ENCODE measurements around the gene POLE2. TPM values are rescaled to one million over a fixed set of nuclear protein-coding genes. Genes with fewer than 3 reads are reported as not detected.

The POLE2 gene
- total RNA-seq, 1 donor = 17.3 TPM

DNA sequence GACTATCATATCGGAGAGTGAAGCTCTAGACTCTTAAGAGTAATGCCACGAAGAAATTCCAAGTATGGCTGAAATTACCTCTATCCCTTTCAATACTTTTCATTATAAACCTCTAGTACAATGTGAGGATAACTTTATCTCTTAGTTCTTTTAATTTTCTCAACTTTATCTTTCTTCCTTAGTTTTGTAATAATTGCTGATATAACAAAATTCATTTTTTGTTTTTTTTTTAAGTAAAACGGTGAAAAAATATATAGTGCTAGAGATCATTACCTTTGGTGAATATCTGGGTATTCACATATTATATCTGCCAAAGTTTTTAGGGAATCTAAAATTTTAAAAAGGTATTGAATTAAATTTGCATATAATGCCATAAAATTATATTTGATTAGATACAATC is 33.5 kb downstream of the POLE2 start:
- DNase-seq (ENCODE audit: low read depth) = no peak
- no peak overlapping the region for H3K4me3 ChIP-seq (ENCODE audit: low read depth, low read length)

DNA sequence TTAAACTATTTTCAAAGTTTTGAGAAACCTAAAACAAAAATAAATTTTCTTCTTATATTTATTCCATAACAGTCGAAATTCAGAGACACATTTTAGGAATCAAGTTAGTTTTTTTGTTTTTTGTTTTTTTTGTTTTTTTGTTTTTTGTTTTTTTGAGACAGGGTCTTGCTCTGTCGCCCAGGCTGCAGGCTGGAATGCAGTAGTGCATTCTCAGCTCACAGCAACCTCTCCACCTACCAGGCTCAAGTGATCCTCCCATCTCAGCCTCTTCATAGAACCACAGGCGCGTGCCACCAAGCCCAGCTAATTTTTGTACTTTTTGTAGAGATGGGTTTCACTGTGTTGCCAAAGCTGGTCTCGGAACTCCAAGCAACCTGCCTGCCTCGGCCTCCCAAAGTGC is 34.5 kb downstream of the POLE2 start:
- no peak overlapping the region for H3K4me3 ChIP-seq (ENCODE audit: low read depth, low read length)
- TF ChIP-seq, protein P1, sequence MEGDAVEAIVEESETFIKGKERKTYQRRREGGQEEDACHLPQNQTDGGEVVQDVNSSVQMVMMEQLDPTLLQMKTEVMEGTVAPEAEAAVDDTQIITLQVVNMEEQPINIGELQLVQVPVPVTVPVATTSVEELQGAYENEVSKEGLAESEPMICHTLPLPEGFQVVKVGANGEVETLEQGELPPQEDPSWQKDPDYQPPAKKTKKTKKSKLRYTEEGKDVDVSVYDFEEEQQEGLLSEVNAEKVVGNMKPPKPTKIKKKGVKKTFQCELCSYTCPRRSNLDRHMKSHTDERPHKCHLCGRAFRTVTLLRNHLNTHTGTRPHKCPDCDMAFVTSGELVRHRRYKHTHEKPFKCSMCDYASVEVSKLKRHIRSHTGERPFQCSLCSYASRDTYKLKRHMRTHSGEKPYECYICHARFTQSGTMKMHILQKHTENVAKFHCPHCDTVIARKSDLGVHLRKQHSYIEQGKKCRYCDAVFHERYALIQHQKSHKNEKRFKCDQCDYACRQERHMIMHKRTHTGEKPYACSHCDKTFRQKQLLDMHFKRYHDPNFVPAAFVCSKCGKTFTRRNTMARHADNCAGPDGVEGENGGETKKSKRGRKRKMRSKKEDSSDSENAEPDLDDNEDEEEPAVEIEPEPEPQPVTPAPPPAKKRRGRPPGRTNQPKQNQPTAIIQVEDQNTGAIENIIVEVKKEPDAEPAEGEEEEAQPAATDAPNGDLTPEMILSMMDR (IDR thresholded peaks at IDR 0.05; ENCODE audit: insufficient read depth, low read depth, low read length) = no peak
- DNase-seq (ENCODE audit: low read depth) = no peak

More for the DNA sequence above, 33.5 kb downstream of the POLE2 start:
- TF ChIP-seq, protein P1 (IDR thresholded peaks at IDR 0.05; ENCODE audit: insufficient read depth, low read depth, low read length) = no peak

DNA sequence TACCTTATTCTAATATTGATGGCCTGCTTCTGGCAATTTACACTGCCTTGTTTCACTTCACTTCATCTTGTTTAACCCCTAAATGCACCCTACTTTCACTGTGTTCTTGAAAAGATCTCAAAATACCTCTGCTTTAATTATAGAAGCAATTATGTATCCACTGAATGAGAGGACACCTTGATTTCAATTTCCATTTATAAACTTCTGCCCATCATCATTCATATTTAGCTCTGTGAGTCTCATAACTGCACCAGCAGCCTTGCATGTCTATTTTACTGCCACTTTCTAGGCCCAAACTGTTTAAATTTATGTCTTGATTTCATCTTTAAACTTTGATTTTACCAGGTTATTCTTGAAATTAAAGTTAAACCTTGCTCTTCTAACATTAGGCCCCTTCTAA is 45.9 kb downstream of the POLE2 start:
- H3K4me3 ChIP-seq (ENCODE audit: low read depth, low read length) = peak overlapping the region; percentile 10
- DNase-seq (ENCODE audit: low read depth) = no peak
- TF ChIP-seq, protein P1 (IDR thresholded peaks at IDR 0.05; ENCODE audit: insufficient read depth, low read depth, low read length) = no peak

DNA sequence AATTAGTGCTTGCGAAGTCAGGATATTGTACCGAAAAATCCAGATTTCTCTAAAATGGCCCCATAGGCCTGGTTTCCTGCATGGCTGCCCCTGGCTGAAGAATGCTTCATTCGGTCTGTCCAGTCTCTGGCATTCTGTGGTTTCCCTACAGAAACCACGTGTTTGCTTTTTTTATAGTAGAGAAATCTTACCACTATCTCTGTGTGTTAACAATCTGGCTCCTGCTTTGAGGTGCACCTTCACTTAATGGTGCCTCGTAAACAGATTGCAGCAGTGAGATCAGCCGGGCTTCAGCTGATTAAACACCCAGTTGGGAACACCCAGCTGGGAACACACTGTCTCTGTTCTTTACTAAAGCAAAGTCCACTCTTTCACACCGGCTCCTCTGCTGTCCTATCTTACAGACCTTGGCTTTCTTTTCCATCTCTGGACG is 46.3 kb downstream of the POLE2 start:
- DNase-seq (ENCODE audit: low read depth) = peak; percentile 91

DNA sequence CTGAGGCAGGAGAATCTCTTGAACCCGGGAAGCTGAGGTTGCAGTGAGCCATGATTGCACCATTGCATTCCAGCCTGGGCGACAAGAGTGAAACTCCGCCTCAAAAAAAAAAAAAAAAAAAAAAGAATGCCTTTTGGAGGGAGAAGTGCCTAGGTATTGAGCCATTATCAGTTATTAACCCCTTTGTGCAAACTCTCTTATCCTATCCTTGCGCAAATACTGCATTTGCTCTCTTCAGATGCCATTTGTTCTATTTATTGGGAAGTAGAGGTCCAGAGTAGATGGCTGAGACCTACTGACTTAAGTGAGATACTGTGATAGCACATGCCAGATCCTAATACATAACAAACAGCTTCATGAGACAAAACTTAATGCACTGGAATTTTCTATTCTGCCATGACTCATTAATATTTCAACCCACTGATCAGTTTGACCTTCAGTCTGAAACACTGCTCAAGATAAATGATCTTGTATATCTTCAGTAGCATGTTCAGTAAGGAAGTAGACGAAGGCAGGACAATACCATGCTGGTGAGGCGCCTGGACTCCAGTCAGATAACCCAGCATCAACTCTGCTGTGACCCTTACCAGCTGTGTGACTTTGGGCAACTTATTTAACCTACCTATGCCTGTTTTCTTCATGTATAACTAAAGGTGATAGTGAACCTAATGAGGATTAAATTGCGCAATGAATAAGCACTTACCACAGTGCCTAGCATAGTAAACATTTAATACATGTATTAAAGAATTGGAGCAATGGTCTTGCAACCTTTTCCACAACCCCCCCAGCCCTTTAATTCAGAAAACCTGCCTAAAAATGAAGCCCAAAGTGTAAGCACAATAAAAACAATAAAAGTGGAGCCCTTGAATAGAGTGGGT is 47.2 kb downstream of the POLE2 start:
- DNase-seq (ENCODE audit: low read depth) = no peak
- H3K4me3 ChIP-seq (ENCODE audit: low read depth, low read length) = no peak overlapping the region
- TF ChIP-seq, protein P1 (IDR thresholded peaks at IDR 0.05; ENCODE audit: insufficient read depth, low read depth, low read length) = no peak

More for the DNA sequence above, 46.3 kb downstream of the POLE2 start:
- TF ChIP-seq, protein P1 (IDR thresholded peaks at IDR 0.05; ENCODE audit: insufficient read depth, low read depth, low read length) = no peak
- peak overlapping the region; percentile 10 for H3K4me3 ChIP-seq (ENCODE audit: low read depth, low read length)

DNA sequence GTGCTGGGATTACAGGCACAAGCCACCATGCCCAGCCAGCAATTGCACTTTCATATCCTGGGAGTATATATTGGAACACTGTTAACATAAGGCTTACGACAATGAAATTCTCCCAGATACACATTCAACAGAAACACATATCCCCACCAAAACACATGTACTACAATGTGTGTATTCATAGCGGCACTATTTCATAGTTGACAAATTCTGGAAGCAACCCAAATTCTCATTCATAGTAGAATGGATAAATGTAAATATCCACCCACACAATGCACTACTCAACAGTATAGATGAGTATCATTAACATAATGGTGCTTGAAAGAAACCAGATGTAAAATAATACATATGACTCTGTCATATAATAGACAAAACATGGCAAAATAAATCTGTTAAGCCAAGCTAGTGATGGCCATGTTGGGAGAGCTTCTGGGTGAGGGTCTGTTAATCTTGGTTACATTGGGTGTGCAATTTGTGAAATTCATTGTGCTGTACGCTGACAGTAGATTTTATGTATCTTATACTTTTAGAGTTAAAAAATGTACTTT is 50.4 kb downstream of the POLE2 start:
- DNase-seq (ENCODE audit: low read depth) = no peak
- TF ChIP-seq, protein P1 (IDR thresholded peaks at IDR 0.05; ENCODE audit: insufficient read depth, low read depth, low read length) = no peak
- no peak overlapping the region for H3K4me3 ChIP-seq (ENCODE audit: low read depth, low read length)

Data from fibroblast of villous mesenchyme (primary cell).